ENCODE data around the gene TEX14.
"Not testable (repeated sequence)": the region's sequence is repeated elsewhere in the genome, so short reads cannot be mapped to it uniquely, and the experiment has no call there.

TEX14 gene

GRCh38 chr17:58593123-58593522 lies 98.7 kb downstream of the TEX14 start:
- no peak for DNase-seq

DNA sequence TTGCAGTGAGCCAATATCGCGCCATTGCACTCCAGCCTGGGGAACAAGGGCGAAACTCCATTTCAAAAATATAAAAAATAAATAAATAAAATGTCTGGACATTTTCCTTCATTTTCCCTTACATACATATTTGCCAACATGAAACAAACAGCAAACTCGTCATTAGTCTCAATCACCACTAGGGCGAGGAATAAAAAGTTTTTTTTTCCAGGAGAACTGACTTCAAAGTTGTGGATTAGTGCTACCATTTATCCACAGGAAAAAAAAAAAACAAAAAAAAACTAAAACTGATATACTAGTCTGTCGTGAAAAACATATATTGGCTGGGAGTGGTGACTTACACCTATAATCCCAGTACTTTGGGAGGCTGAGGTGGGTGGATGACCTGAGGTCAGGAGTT lies 100.4 kb downstream of the TEX14 start:
- DNase-seq, result no peak

- no peak for DNase-seq
These were observed 101.5 kb downstream of the TEX14 start for GRCh38 chr17:58590377-58590776.

GRCh38 chr17:58587713-58588117 lies 104.1 kb downstream of the TEX14 start:
- DNase-seq, result peak; percentile 90

- DNase-seq, result no peak
These were observed 105.7 kb downstream of the TEX14 start for GRCh38 chr17:58586009-58586644.

DNA sequence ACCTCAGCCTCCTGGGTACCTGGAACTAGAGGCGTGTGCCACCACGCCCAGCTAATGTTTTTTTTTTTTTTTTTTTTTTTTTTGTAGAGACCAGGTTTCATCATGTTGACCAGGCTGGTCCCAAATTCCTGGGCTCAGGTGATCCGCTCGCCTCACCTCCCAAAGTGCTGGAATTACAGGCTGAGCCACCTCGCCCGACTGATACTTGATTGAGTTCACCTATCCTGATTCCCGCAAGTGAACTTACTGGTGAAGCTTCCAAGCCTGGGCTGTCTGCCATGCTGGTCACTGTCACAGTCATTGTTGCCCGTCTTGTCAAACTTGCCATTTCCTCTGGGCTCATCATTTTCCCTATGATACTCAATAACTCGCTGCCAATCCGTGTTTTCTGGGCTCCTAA lies 106.3 kb downstream of the TEX14 start:
- DNase-seq, result no peak

GRCh38 chr17:58583486-58583885 lies 108.4 kb downstream of the TEX14 start:
- no peak for DNase-seq

DNA sequence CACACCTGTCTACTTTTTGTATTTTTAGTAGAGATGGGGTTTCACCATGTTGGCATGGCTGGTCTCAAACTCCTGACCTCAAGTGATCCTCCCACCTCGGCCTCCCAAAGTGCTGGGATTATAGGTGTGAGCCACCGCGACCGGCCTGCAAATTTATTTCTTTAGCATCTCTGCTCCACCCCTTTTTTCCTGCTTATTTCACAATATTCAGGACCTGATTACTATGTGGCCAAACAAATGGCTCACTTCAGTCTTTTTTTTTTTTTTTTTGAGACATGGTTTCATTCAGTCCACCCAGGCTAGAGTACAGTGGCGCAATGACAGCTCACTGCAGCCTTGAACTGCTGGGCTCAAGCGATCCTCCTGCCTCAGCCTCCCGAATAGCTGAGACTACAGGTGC lies 109.1 kb downstream of the TEX14 start:
- DNase-seq, result not testable (repeated sequence)

DNA sequence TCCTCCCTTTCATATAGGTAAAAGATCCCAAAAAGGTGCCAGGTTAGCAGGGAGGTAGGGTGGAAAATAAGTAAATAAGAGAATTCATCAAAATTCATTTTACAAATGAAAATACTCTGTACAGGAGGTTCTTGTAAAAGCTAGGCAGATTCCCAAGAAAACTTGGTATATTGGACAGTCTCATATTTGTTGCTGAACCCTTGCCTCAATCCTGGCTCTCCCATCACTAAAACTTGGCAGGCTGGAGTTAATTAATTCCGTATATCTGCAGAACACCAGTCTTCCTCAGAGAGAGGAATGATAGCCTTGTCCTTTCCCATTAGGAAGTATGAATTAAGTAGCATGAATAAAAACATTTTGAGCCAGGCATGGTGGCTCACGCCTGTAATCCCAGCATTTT lies 111.2 kb downstream of the TEX14 start:
- DNase-seq, result no peak

- DNase-seq, result peak; percentile 84
These were observed 114.1 kb downstream of the TEX14 start for GRCh38 chr17:58577696-58578095.

DNA sequence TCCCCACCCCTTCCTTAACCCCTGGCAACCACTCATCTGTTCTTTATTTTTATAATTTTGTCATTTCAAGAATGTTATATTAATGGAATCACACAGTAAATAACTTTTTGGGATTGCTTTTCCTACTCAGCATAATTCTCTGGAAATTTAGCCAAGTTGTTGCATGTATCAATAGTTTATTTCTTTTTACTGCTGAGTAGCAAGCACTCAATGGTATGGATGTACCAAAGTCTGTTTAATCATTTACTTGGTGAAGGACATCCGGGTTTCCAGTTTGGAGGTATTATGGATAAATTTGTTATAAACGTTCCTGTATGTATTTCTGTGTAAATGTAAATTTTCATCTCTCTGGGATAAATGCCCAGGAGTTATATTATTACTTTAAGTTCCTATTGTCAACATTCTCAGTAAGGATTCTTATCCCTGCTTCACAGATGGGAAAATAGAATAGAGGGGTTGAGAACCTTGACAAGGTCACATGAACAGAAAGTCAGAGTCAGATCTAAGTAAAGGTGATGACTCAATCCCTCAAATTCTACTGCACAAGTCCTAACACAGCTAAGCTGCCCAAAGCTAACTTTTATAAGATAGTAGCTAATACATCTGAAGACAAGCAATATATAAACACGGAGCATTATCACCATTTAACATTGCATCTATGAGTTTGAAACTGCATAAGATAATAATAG lies 115.0 kb downstream of the TEX14 start:
- no peak for DNase-seq

- DNase-seq, result no peak
These were observed 116.3 kb downstream of the TEX14 start for GRCh38 chr17:58575511-58575910.

DNA sequence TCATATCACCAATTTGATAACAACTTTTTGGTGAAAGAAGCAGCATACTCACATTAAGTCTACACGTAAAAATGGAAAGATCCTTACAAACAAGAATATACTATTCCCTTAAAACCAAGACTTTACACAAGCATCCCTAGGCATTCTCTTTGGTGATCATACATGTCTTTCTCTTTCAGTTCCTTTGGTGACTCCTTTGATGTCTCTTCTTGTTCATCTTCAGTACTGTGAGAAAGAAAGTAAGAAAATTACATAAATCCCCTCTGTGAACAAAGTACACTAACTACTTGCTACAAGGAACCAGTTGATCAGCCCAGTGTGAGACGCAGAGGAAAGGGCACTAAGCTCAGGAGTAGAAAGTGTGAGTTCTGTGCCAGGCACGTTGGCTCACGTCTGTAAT lies 117.8 kb downstream of the TEX14 start:
- no peak for DNase-seq

GRCh38 chr17:58572846-58573245 lies 119.0 kb downstream of the TEX14 start:
- DNase-seq, result peak; percentile 81

- DNase-seq, result peak; percentile 78
These were observed 121.1 kb downstream of the TEX14 start for GRCh38 chr17:58570758-58571157.

DNA sequence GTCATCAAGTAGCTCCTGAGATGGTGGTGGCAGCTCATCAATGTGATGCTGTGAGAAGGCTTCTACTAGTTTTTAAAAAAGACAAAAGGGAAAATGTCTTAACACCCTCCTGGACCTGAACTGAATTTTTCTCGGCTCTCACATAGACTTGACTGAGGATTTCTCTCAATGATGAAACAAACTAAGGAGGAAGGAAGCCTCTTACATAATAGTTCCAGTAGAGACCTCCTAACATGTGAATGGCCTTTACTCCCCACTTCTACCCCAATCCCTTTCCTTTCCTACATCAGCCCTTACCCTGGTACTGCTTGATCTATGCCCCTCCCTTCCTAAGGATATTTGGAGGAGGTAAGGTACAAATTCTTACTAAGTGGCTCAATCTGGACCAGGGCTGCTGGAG lies 122.6 kb downstream of the TEX14 start:
- no peak for DNase-seq

DNA sequence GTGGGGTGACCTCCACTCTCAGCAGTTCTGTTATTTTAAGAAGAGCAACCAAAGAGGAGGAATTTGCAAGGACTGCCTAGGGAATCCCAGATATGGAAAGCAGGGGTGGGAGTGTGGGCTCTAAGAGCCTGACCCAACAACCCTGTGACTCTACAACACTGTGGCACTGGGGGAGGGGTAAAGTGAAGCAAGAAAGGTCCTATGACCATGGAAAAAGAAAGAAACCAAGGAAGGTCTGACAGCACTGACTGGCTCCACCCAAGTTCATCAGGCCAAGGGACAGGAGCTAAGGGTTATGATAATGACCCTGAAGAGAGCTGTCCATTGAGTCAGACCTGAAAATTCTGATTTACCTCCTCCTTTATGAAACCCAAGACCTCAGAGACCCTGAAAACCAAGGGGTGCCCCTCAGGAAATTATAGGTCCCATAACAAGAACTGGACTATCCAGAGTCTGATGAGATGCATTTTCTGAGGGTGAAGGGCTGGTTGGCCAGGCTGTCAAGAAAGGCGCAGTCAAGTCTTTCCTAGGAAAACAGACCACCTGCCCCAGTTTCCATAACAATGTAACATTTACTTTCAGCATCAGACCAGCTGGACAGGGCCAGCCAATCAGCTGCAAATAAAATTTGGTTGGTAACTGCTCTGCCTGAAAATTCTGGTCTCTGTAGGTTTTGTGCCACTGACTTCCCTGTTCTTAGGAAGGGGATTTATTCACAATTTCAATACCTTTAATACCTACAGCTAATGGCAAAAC lies 123.6 kb downstream of the TEX14 start:
- DNase-seq, result no peak

- no peak for DNase-seq
These were observed 126.2 kb downstream of the TEX14 start for GRCh38 chr17:58565389-58566311.

DNA sequence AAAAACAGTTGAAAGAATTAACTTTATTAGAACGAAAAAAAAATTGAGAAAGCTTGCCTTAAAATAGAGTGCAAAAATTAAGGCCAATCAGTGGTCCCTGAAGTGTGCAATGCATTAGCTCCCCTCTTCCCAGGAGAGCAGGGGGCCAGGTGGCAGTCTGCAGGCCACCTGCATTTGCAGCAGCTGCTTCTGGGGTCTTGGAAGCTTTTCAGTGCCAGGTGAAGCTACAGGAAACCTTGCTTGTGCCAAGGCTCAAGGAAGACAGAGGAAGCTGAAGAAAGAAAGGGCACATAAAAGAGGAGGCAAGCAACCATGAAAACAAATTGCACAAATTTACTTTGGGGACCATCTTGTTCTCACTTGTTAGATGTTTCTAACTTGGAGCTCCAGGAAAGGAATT lies 126.9 kb downstream of the TEX14 start:
- DNase-seq, result no peak

DNA sequence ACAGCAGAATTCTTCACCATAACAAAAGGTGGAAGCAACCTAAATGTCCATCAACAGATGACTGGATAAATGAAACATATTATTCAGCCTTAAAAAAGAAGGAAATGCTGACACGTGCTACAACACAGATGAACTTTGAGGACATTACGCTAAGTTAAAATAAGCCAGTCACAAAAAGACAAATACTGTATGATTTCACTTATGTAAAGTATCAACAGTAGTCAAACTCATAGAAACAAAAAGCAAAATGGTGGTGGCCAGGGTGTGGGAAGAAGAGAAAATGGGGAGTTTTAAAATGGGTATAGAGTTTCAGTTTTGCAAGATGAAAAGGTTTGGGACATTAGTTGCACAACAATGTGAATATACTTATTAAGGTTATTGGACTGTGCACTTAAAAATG lies 127.6 kb downstream of the TEX14 start:
- no peak for DNase-seq

DNA sequence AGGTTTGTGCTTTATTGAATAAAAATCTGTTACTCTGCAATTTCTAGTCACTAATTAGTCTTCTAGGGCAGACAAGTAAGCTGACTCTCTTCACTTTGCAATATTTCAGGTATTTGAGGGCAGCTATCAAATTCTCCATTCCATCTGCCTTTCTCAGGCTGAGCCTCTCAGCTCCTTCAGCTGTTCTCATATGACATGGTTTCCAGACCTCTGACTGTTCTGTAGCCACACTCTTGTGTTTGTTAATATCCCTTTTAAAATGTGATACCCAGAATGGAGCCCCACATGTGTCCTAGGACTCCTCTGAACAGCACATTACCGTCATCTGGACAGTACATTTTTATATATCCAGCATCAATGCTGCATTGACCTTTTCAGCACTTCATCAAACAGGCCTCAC lies 131.3 kb downstream of the TEX14 start:
- DNase-seq, result no peak

DNA sequence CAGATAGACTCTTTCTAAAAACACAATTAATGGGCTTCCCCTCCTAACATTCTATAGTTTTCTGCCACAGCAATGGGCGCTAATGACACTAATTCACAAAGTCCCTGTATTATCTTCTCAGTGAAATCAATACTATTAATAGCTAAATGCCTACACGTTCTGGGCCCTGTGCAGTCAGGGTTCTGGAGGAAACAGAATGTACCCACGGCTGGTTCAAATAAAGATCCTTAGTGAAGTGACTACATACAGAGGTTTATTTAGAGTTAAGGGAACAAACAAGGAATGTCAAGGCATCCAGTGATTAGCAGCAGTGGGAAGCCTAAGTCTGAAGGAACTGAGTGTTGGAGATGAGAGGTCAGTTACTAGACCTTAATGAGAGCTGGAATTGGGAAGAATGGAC lies 133.9 kb downstream of the TEX14 start:
- DNase-seq, result no peak

DNA sequence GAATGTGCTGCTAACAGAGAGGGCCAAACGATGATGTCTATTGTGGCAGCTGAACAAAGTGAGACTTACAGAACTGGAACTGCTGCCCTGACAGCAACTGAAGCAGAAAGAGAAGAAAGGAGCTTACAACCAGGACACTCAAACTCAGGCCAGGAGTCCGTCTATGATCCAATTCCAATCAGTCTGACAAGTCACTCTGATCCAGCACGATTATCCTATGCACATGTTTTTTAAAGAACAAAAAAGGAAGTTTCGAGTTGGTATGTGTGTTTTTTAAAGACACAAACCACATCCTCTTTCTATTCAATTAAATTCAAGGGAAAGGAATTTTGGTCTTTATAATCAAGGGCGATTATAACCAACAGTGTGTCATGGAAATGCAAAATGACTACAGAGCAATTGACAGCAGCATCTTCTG lies 135.0 kb downstream of the TEX14 start:
- DNase-seq, result no peak

Data from NCI-H82 (cell line).